ENCODE data around the gene SMARCA1. TPM values are rescaled to one million over a fixed set of nuclear protein-coding genes. Genes with fewer than 3 reads are reported as not detected.

Gene SMARCA1
- total and polyA plus RNA-seq, 12 donors = 6.3 to 42.9 (median 32.1) TPM

GRCh38 chrX:129490330-129490729 lies 33.0 kb downstream of the SMARCA1 start:
- TF ChIP-seq CTCF (IDR thresholded peaks at IDR 0.05) = no peak
- H3K27me3 ChIP-seq = no peaks in the 10 kb centered on the region
- H3K36me3 ChIP-seq = peaks cover 0 to 96% (median 0%) of the 10 kb centered on the region in 9 donors
- WGBS, 2 donors = 93% methylated on average over 2 of the region's 2 CpGs
- H3K27ac ChIP-seq = no peak overlapping the region
- ATAC-seq (no peak), DNase-seq (no peak)
- intact Hi-C loops (cut with DNase I) = no loop called here
- H3K4me1 ChIP-seq = no peaks in the 10 kb centered on the region
- H3K9me3 ChIP-seq = no peaks in the 10 kb centered on the region
- no peak overlapping the region for H3K4me3 ChIP-seq

- Histone ChIP-seq H3K36me3 (peaks cover 0 to 86% (median 0%) of the 10 kb centered on the region in 9 donors), H3K9me3 (no peaks in the 10 kb centered on the region), H3K27me3 (no peaks in the 10 kb centered on the region), H3K4me1 (no peaks in the 10 kb centered on the region), H3K4me3 (no peak overlapping the region), H3K27ac (no peak overlapping the region)
- TF ChIP-seq CTCF (IDR thresholded peaks at IDR 0.05) = no peak
- ATAC-seq (no peak), DNase-seq (no peak)
- intact Hi-C loops (cut with DNase I) = no loop called here
These were observed 34.9 kb downstream of the SMARCA1 start for GRCh38 chrX:129488359-129488758.

- Histone ChIP-seq H3K4me1 (peaks cover 0 to 3% (median 0%) of the 10 kb centered on the region in 9 donors), H3K4me3 (no peak overlapping the region), H3K9me3 (no peaks in the 10 kb centered on the region), H3K27ac (no peak overlapping the region), H3K27me3 (no peaks in the 10 kb centered on the region), H3K36me3 (peaks cover 0 to 53% (median 0%) of the 10 kb centered on the region in 9 donors)
- ATAC-seq = no peak
- no peak for TF ChIP-seq CTCF (IDR thresholded peaks at IDR 0.05)
- no peak for DNase-seq
- 95 to 99% methylated on average over 6 of the region's 6 CpGs for WGBS, 2 donors
- intact Hi-C loops (cut with DNase I) = no loop called here
These were observed 42.4 kb downstream of the SMARCA1 start for GRCh38 chrX:129480889-129481288.

- intact Hi-C loops (cut with DNase I) = no loop called here
- H3K27me3 ChIP-seq = no peaks in the 10 kb centered on the region
- peaks cover 0 to 3% (median 0%) of the 10 kb centered on the region in 9 donors for H3K4me1 ChIP-seq
- no peak overlapping the region for H3K27ac ChIP-seq
- 71 to 81% methylated on average over 4 of the region's 4 CpGs for WGBS, 2 donors
- peaks cover 0 to 47% (median 0%) of the 10 kb centered on the region in 9 donors for H3K36me3 ChIP-seq
- DNase-seq (no peak), ATAC-seq (no peak)
- no peak overlapping the region for H3K4me3 ChIP-seq
- no peak for TF ChIP-seq CTCF (IDR thresholded peaks at IDR 0.05)
- no peaks in the 10 kb centered on the region for H3K9me3 ChIP-seq
These were observed 44.8 kb downstream of the SMARCA1 start for GRCh38 chrX:129478516-129478915.
